Measurements from ENCODE around the gene BCO2. TPM values are rescaled to one million over a fixed set of nuclear protein-coding genes. Genes with fewer than 3 reads are reported as not detected.

The BCO2 gene
- total and polyA plus RNA-seq, 2 experiments from 2014 or later = 0.63 to 1.1 TPM

DNA sequence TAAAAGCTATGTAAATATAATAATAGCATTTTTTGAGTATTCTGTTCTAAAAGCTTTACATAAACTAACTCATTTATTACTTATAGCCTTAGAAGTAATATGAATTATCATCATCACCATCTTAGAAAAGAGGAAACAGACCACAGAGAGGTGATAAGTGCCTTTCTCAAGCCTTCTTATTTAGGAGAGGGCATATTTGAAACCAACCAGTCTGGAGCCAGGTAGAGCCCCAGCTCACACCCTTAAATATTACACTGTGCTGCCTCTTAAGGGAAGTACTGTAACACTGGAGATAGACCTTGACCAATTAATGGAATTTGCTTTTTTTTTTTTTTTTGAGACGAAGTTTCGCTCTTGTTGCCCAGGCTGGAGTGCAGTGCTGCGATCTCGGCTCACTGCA is 2.3 kb downstream of the BCO2 start (continued):
- TF ChIP-seq, protein P1, sequence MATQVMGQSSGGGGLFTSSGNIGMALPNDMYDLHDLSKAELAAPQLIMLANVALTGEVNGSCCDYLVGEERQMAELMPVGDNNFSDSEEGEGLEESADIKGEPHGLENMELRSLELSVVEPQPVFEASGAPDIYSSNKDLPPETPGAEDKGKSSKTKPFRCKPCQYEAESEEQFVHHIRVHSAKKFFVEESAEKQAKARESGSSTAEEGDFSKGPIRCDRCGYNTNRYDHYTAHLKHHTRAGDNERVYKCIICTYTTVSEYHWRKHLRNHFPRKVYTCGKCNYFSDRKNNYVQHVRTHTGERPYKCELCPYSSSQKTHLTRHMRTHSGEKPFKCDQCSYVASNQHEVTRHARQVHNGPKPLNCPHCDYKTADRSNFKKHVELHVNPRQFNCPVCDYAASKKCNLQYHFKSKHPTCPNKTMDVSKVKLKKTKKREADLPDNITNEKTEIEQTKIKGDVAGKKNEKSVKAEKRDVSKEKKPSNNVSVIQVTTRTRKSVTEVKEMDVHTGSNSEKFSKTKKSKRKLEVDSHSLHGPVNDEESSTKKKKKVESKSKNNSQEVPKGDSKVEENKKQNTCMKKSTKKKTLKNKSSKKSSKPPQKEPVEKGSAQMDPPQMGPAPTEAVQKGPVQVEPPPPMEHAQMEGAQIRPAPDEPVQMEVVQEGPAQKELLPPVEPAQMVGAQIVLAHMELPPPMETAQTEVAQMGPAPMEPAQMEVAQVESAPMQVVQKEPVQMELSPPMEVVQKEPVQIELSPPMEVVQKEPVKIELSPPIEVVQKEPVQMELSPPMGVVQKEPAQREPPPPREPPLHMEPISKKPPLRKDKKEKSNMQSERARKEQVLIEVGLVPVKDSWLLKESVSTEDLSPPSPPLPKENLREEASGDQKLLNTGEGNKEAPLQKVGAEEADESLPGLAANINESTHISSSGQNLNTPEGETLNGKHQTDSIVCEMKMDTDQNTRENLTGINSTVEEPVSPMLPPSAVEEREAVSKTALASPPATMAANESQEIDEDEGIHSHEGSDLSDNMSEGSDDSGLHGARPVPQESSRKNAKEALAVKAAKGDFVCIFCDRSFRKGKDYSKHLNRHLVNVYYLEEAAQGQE (IDR thresholded peaks at IDR 0.05; ENCODE audit: unreplicated experiment) = no peak

DNA sequence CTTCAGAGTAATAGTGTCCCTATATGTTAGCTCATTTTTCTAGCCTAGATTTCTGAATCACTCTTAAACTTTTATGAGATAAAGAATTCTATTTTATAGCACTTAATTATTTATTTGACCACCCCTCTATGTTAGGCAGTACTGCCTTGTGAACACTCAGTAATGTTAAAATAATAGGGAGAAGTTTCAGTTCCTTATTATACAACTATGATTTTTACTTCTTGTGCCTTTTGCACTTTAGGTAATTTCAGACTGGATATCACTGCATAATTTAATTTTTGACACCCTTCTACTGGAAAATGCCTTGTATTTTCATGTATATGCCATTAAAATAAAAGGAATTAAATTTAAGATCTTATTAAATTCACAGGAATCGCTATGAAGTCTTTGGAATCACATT is 3.1 kb downstream of the BCO2 start:
- H3K4me1 ChIP-seq (ENCODE audit: insufficient read depth) = no peaks in the 10 kb centered on the region; the same call in 1 of the 2 replicates
- H3K4me1 Mint-ChIP-seq = no peaks in the 10 kb centered on the region; the same call in 2 of the 3 replicates
- H3K27ac Mint-ChIP-seq = no peak overlapping the region
- H3F3A ChIP-seq (replicated peaks; ENCODE audit: low read depth) = no peaks in the 10 kb centered on the region
- H2AFZ ChIP-seq = no peak overlapping the region
- no peak overlapping the region for H3K4me3 Mint-ChIP-seq
- no peak overlapping the region for H3K4me2 ChIP-seq
- peaks cover 4% of the 10 kb centered on the region for H3K27me3 Mint-ChIP-seq (ENCODE audit: insufficient read depth, low read depth, poor library complexity)
- no peaks in the 10 kb centered on the region for H3K79me2 ChIP-seq (replicated peaks; ENCODE audit: insufficient read depth)
- no peaks in the 10 kb centered on the region for H3K27me3 ChIP-seq (ENCODE audit: insufficient read depth)
- H3K4me3 ChIP-seq = no peak overlapping the region
- no peaks in the 10 kb centered on the region for H4K20me1 ChIP-seq (replicated peaks; ENCODE audit: insufficient read depth)
- no peaks in the 10 kb centered on the region for H3K9me2 ChIP-seq (ENCODE audit: insufficient read depth)
- ATAC-seq (no peak), DNase-seq (ENCODE audit: low spot score) (no peak)
- H3K36me3 Mint-ChIP-seq (ENCODE audit: low read depth) = no peaks in the 10 kb centered on the region; the same call in 2 of the 3 replicates
- H3K36me3 ChIP-seq (ENCODE audit: insufficient read depth) = no peaks in the 10 kb centered on the region
- no peaks in the 10 kb centered on the region for H3K9me3 Mint-ChIP-seq
- no peak overlapping the region for H3K27ac ChIP-seq (ENCODE audit: low read depth)
- no peak for TF ChIP-seq ETS1 (IDR thresholded peaks at IDR 0.05)
- TF ChIP-seq EZH2phosphoT487 (IDR thresholded peaks at IDR 0.05; ENCODE audit: unreplicated experiment) = no peak
- no peak for TF ChIP-seq ZNF114 (CRISPR knock-in tag; IDR thresholded peaks at IDR 0.05)
- TF ChIP-seq POLR2AphosphoS5 (IDR thresholded peaks at IDR 0.05; ENCODE audit: low read depth) = no peak
- no peak for TF ChIP-seq STAT1 (IDR thresholded peaks at IDR 0.05; ENCODE audit: unreplicated experiment)
- no peak for TF ChIP-seq JUNB (IDR thresholded peaks at IDR 0.05; ENCODE audit: unreplicated experiment)
- no peak for TF ChIP-seq CTCF (conservative IDR thresholded peaks at IDR 0.05; ENCODE audit: low read depth in 2 of 2)
- TF ChIP-seq EZH2 (IDR thresholded peaks at IDR 0.05; ENCODE audit: low read depth, unreplicated experiment) = no peak
- no peak for TF ChIP-seq NANOG (IDR thresholded peaks at IDR 0.05; ENCODE audit: borderline replicate concordance)
- no peak for TF ChIP-seq CREB1 (CRISPR knock-in tag; IDR thresholded peaks at IDR 0.05; ENCODE audit: low read depth)
- no peak for TF ChIP-seq ZNF331 (CRISPR knock-in tag; IDR thresholded peaks at IDR 0.05; ENCODE audit: low read depth)
- no peak for TF ChIP-seq ZNF462 (CRISPR knock-in tag; IDR thresholded peaks at IDR 0.05)

Measured in GM23338 (cell line).